Mesendoderm (in vitro differentiated cells): ENCODE measurements around the gene C2orf68.

Experiments
- DNase-seq: peaks from one replicate; pipeline ENCODE4 v3.0.0; 2013
- H2AK5ac ChIP-seq: 2 replicates; pipeline ENCODE4 v1.6.1; 2013; ENCODE audit warnings: low read length, inconsistent platforms
- H2BK120ac ChIP-seq: 2 replicates; pipeline ENCODE4 v1.6.1; 2013; ENCODE audit warnings: low read depth, mild to moderate bottlenecking, low read length, moderate library complexity, mixed read lengths
- H2BK15ac ChIP-seq: replicated peaks from 2 replicates; pipeline ENCODE4 v1.6.1; 2013; ENCODE audit warnings: low read depth, mild to moderate bottlenecking, moderate library complexity
- H2BK5ac ChIP-seq: 2 replicates; pipeline ENCODE4 v1.6.1; 2013; ENCODE audit warnings: low read length, inconsistent platforms
- H3K18ac ChIP-seq: 2 replicates; pipeline ENCODE4 v1.6.1; 2013; ENCODE audit warnings: mild to moderate bottlenecking, low read length, mixed read lengths
- H3K23ac ChIP-seq: one replicate; pipeline ENCODE4 v1.6.1; 2013; ENCODE audit warnings: low read length
- H3K27ac ChIP-seq: 2 replicates; pipeline ENCODE4 v1.5.1; 2013; ENCODE audit warnings: low read depth, mild to moderate bottlenecking, inconsistent platforms, low read length, moderate library complexity
- H3K27me3 ChIP-seq: 2 replicates; pipeline ENCODE4 v1.6.1; 2013; ENCODE audit warnings: low read length, control low read depth, mild to moderate bottlenecking, inconsistent platforms; ENCODE audit not compliant: insufficient read depth, poor library complexity
- H3K36me3 ChIP-seq: 2 replicates; pipeline ENCODE4 v1.6.1; 2013; ENCODE audit warnings: low read length, inconsistent platforms; ENCODE audit not compliant: control insufficient read depth, insufficient read depth
- H3K4ac ChIP-seq: one replicate; pipeline ENCODE4 v1.6.1; 2013; ENCODE audit warnings: low read depth, mild to moderate bottlenecking, low read length, moderate library complexity
- H3K4me1 ChIP-seq: 2 replicates; pipeline ENCODE4 v1.6.1; 2013; ENCODE audit warnings: low read depth, low read length, inconsistent platforms; ENCODE audit not compliant: control insufficient read depth
- H3K4me2 ChIP-seq: 2 replicates; pipeline ENCODE4 v1.6.1; 2013; ENCODE audit warnings: low read length
- H3K4me3 ChIP-seq: 2 replicates; pipeline ENCODE4 v1.5.1; 2013; ENCODE audit warnings: mild to moderate bottlenecking, low read length
- H3K56ac ChIP-seq: one replicate; pipeline ENCODE4 v1.6.1; 2013; ENCODE audit warnings: low read length
- H3K79me1 ChIP-seq: 2 replicates; pipeline ENCODE4 v1.6.1; 2013; ENCODE audit warnings: low read length, inconsistent platforms
- H3K79me2 ChIP-seq: 2 replicates; pipeline ENCODE4 v1.6.1; 2013; ENCODE audit warnings: mild to moderate bottlenecking, low read length; ENCODE audit not compliant: control insufficient read depth, insufficient read depth
- H3K9ac ChIP-seq: 2 replicates; pipeline ENCODE4 v1.6.1; 2013; ENCODE audit warnings: low read length, inconsistent platforms
- H4K5ac ChIP-seq: one replicate; pipeline ENCODE4 v1.6.1; 2013; ENCODE audit warnings: low read length
- H4K8ac ChIP-seq: one replicate; pipeline ENCODE4 v1.6.1; 2013; ENCODE audit warnings: low read depth, mild to moderate bottlenecking, control low read depth, low read length, moderate library complexity
- WGBS: extraction: QIAGEN DNeasy Blood & Tissue Kit; methylation state at CpG from one replicate; pipeline ENCODE4 v1.1.7; 2013; ENCODE audit warnings: low lambda C conversion rate, missing lambda C conversion rate; ENCODE audit not compliant: insufficient coverage; ENCODE audit errors: extremely low coverage; 5-methylcytosine and 5-hydroxymethylcytosine counted together

C2orf68 gene

GRCh38 chr2:85591563-85591962 is 20.3 kb downstream of the C2orf68 start:
- H3K9ac ChIP-seq = no peak overlapping the region
- H2BK5ac ChIP-seq = no peak overlapping the region
- H2BK15ac ChIP-seq = no peak overlapping the region
- H2BK120ac ChIP-seq = no peak overlapping the region
- H3K36me3 ChIP-seq = no peaks in the 10 kb centered on the region
- no peaks in the 10 kb centered on the region for H3K27me3 ChIP-seq
- no peak overlapping the region for H3K27ac ChIP-seq
- no peak overlapping the region for H3K18ac ChIP-seq
- H3K4ac ChIP-seq = no peak overlapping the region
- peaks cover 7% of the 10 kb centered on the region for H3K79me1 ChIP-seq
- H3K4me1 ChIP-seq = peaks cover 2% of the 10 kb centered on the region
- no peak for DNase-seq
- peaks cover 8% of the 10 kb centered on the region for H3K79me2 ChIP-seq
- no peak overlapping the region for H3K23ac ChIP-seq
- no peak overlapping the region for H3K4me3 ChIP-seq
- no peak overlapping the region for H2AK5ac ChIP-seq
- no peak overlapping the region for H3K4me2 ChIP-seq
- no peak overlapping the region for H3K56ac ChIP-seq
- H4K8ac ChIP-seq = no peak overlapping the region
- no CpG with 5 or more reads among the region's 12 CpGs for WGBS
- no peak overlapping the region for H4K5ac ChIP-seq

GRCh38 chr2:85590950-85591349 is 20.9 kb downstream of the C2orf68 start:
- peaks cover 2% of the 10 kb centered on the region for H3K4me1 ChIP-seq
- H3K79me1 ChIP-seq = peaks cover 1% of the 10 kb centered on the region

GRCh38 chr2:85589982-85590791 is 21.7 kb downstream of the C2orf68 start:
- Histone ChIP-seq H3K9ac (no peak overlapping the region), H2BK120ac (no peak overlapping the region), H3K79me2 (no peaks in the 10 kb centered on the region), H3K27me3 (no peaks in the 10 kb centered on the region), H3K4me2 (no peak overlapping the region), H3K23ac (no peak overlapping the region), H4K8ac (no peak overlapping the region), H3K4me1 (peaks cover 6% of the 10 kb centered on the region), H3K79me1 (no peaks in the 10 kb centered on the region), H2BK15ac (no peak overlapping the region), H3K18ac (no peak overlapping the region), H3K4ac (no peak overlapping the region), H3K36me3 (no peaks in the 10 kb centered on the region), H3K56ac (no peak overlapping the region), H3K27ac (no peak overlapping the region), H2BK5ac (no peak overlapping the region), H2AK5ac (no peak overlapping the region), H3K4me3 (no peak overlapping the region), H4K5ac (no peak overlapping the region)
- no peak for DNase-seq
- no CpG with 5 or more reads among the region's 7 CpGs for WGBS

More at GRCh38 chr2:85590950-85591349, 20.9 kb downstream of the C2orf68 start:
- no peak for DNase-seq
- Histone ChIP-seq H4K8ac (no peak overlapping the region), H3K4me3 (no peak overlapping the region), H3K79me2 (peaks cover 2% of the 10 kb centered on the region), H3K27ac (no peak overlapping the region), H4K5ac (no peak overlapping the region), H3K18ac (no peak overlapping the region), H2BK120ac (no peak overlapping the region), H3K4ac (no peak overlapping the region), H3K36me3 (no peaks in the 10 kb centered on the region), H3K9ac (no peak overlapping the region), H3K23ac (no peak overlapping the region), H2BK15ac (no peak overlapping the region), H3K27me3 (no peaks in the 10 kb centered on the region), H2AK5ac (no peak overlapping the region), H2BK5ac (no peak overlapping the region), H3K56ac (no peak overlapping the region), H3K4me2 (no peak overlapping the region)
- WGBS = no CpG with 5 or more reads among the region's 2 CpGs

- Histone ChIP-seq H3K18ac (no peak overlapping the region), H3K23ac (no peak overlapping the region), H4K5ac (no peak overlapping the region), H3K4me1 (peaks cover 11% of the 10 kb centered on the region), H3K9ac (no peak overlapping the region), H3K4me3 (no peak overlapping the region), H3K79me1 (no peaks in the 10 kb centered on the region), H3K4ac (no peak overlapping the region), H3K27me3 (no peaks in the 10 kb centered on the region), H3K27ac (no peak overlapping the region), H4K8ac (no peak overlapping the region), H3K4me2 (no peak overlapping the region), H2BK5ac (no peak overlapping the region), H2BK120ac (no peak overlapping the region), H3K79me2 (no peaks in the 10 kb centered on the region), H2BK15ac (no peak overlapping the region), H3K36me3 (no peaks in the 10 kb centered on the region), H2AK5ac (no peak overlapping the region), H3K56ac (no peak overlapping the region)
- WGBS = no CpG with 5 or more reads among the region's 4 CpGs
- no peak for DNase-seq
These were observed 22.7 kb downstream of the C2orf68 start for GRCh38 chr2:85589181-85589580.

GRCh38 chr2:85588645-85589044 is 23.2 kb downstream of the C2orf68 start:
- H4K8ac ChIP-seq = no peak overlapping the region
- no peaks in the 10 kb centered on the region for H3K36me3 ChIP-seq
- no peak overlapping the region for H3K4ac ChIP-seq
- H3K27ac ChIP-seq = no peak overlapping the region
- no peaks in the 10 kb centered on the region for H3K79me1 ChIP-seq
- peaks cover 11% of the 10 kb centered on the region for H3K4me1 ChIP-seq
- H3K4me2 ChIP-seq = no peak overlapping the region
- no peak overlapping the region for H3K18ac ChIP-seq
- no peak overlapping the region for H2BK120ac ChIP-seq
- H2BK5ac ChIP-seq = no peak overlapping the region
- no peak overlapping the region for H3K56ac ChIP-seq
- H3K9ac ChIP-seq = no peak overlapping the region
- no peak for DNase-seq
- no peak overlapping the region for H2BK15ac ChIP-seq
- no peak overlapping the region for H3K4me3 ChIP-seq
- H3K27me3 ChIP-seq = no peaks in the 10 kb centered on the region
- no peak overlapping the region for H4K5ac ChIP-seq
- no peaks in the 10 kb centered on the region for H3K79me2 ChIP-seq
- no CpG with 5 or more reads among the region's 4 CpGs for WGBS
- no peak overlapping the region for H3K23ac ChIP-seq
- no peak overlapping the region for H2AK5ac ChIP-seq

- H3K27me3 ChIP-seq = no peaks in the 10 kb centered on the region
- H3K23ac ChIP-seq = no peak overlapping the region
- no peak overlapping the region for H3K4me2 ChIP-seq
- no peak overlapping the region for H2AK5ac ChIP-seq
- H3K79me2 ChIP-seq = no peaks in the 10 kb centered on the region
- no peak overlapping the region for H3K4ac ChIP-seq
- peaks cover 11% of the 10 kb centered on the region for H3K4me1 ChIP-seq
- no peaks in the 10 kb centered on the region for H3K36me3 ChIP-seq
- H3K9ac ChIP-seq = no peak overlapping the region
- H3K4me3 ChIP-seq = no peak overlapping the region
- WGBS = no CpG with 5 or more reads among the region's 4 CpGs
- no peak overlapping the region for H3K56ac ChIP-seq
- H3K79me1 ChIP-seq = no peaks in the 10 kb centered on the region
- DNase-seq = peak; percentile 43
- H2BK5ac ChIP-seq = no peak overlapping the region
- H3K27ac ChIP-seq = no peak overlapping the region
- H2BK15ac ChIP-seq = no peak overlapping the region
- no peak overlapping the region for H4K8ac ChIP-seq
- no peak overlapping the region for H4K5ac ChIP-seq
- no peak overlapping the region for H2BK120ac ChIP-seq
- H3K18ac ChIP-seq = no peak overlapping the region
These were observed 23.6 kb downstream of the C2orf68 start for GRCh38 chr2:85588236-85588635.
